ENCODE measurements around the gene ZNF106. TPM values are rescaled to one million over a fixed set of nuclear protein-coding genes. Genes with fewer than 3 reads are reported as not detected.
A peak's percentile ranks its signal among the peaks of the same experiment; 100 is the strongest.

The ZNF106 gene
- total and polyA plus RNA-seq, 12 donors, result 5.8 to 77.7 (median 58.4) TPM

DNA sequence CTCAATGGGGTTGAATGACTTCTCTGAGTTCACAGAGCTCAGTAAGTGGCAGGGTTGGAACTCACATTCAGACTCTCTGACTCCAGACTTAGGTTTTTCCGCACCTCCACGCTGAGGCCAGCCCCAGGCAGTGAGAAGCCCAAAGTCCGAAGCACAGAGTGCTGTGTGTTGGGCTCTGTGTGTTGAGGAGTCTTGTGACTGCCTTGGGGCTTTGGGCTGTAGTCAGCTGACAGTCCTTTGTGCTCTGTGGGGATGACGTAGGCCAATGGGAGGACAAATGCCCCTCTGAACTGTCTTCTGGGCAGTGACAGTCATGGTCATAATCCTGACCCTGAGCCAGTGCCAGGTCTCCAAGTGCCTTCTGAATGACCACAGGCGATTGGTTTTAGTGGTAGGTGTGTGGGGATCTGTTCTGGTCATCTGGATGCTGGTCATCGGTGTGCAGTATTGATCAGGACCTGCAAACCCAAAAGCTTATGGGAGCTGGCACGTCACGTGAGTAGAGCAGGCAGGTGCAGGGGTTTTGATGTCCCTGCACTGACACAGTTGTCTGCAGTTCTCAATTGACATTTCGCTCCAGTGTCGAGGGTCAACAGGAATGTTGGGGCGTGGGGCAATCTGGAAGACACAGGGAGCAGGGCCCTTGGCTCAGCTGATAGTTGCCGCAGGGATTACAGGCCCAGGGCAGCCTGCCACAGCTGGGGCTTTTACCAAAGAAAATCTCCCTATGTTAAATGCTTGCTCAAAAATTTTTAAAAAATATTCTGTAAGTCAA lies 86.3 kb downstream of the ZNF106 start:
- Histone ChIP-seq H3K4me1 (replicated peaks in 1 of 2) (no peaks in the 10 kb centered on the region), H3K27me3 (no peaks in the 10 kb centered on the region), H3K36me3 (replicated peaks in 1 of 2) (no peaks in the 10 kb centered on the region), H3K9me3 (replicated peaks in 1 of 3) (no peaks in the 10 kb centered on the region), H3K4me3 (no peak overlapping the region), H3K27ac (no peak overlapping the region)
- TF ChIP-seq, protein P1, sequence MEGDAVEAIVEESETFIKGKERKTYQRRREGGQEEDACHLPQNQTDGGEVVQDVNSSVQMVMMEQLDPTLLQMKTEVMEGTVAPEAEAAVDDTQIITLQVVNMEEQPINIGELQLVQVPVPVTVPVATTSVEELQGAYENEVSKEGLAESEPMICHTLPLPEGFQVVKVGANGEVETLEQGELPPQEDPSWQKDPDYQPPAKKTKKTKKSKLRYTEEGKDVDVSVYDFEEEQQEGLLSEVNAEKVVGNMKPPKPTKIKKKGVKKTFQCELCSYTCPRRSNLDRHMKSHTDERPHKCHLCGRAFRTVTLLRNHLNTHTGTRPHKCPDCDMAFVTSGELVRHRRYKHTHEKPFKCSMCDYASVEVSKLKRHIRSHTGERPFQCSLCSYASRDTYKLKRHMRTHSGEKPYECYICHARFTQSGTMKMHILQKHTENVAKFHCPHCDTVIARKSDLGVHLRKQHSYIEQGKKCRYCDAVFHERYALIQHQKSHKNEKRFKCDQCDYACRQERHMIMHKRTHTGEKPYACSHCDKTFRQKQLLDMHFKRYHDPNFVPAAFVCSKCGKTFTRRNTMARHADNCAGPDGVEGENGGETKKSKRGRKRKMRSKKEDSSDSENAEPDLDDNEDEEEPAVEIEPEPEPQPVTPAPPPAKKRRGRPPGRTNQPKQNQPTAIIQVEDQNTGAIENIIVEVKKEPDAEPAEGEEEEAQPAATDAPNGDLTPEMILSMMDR (IDR thresholded peaks at IDR 0.05), result no peak
- no peak for TF ChIP-seq POLR2A (IDR thresholded peaks at IDR 0.05)
- 73 to 95% (median 82%) methylated on average over 5 to 12 of the region's 12 CpGs for WGBS, 4 donors
- intact Hi-C loops (cut with DNase I), result no loop called here
- DNase-seq, result peak in 5 of 7 donors; percentile 33 to 60 (median 35)

DNA sequence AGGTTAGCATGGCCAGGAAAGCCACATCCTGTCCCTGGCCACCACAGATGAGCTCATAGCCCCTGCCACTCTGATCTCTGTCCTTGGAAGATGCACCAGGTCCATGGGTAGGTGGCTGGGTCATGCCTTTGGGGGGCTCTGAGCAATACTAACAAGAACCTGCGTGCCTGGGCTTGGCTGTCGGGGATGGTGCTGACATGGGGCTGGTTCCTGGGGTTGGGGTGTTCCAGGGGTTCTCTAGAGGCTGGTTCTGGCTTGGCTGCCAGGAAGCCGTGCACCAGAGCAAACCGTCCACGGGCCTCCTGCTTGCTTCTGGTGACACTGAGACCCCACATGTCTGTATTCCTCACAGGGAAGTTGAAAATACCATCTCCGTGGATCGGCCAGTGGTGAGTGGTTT lies 87.6 kb downstream of the ZNF106 start:
- intact Hi-C loops (cut with DNase I), result no loop called here
- H3K27ac ChIP-seq, result no peak overlapping the region
- no peaks in the 10 kb centered on the region for H3K9me3 ChIP-seq (replicated peaks in 1 of 3)
- peak in 1 of 7 donors; percentile 42 for DNase-seq
- H3K4me1 ChIP-seq (replicated peaks in 1 of 2), result no peaks in the 10 kb centered on the region
- H3K27me3 ChIP-seq, result no peaks in the 10 kb centered on the region
- no peak for TF ChIP-seq POLR2A (IDR thresholded peaks at IDR 0.05)
- TF ChIP-seq, protein P1 (IDR thresholded peaks at IDR 0.05), result no peak
- no peak overlapping the region for H3K4me3 ChIP-seq
- no peaks in the 10 kb centered on the region for H3K36me3 ChIP-seq (replicated peaks in 1 of 2)
- WGBS, 4 donors, result 74 to 96% (median 90%) methylated on average over 4 to 7 of the region's 7 CpGs

DNA sequence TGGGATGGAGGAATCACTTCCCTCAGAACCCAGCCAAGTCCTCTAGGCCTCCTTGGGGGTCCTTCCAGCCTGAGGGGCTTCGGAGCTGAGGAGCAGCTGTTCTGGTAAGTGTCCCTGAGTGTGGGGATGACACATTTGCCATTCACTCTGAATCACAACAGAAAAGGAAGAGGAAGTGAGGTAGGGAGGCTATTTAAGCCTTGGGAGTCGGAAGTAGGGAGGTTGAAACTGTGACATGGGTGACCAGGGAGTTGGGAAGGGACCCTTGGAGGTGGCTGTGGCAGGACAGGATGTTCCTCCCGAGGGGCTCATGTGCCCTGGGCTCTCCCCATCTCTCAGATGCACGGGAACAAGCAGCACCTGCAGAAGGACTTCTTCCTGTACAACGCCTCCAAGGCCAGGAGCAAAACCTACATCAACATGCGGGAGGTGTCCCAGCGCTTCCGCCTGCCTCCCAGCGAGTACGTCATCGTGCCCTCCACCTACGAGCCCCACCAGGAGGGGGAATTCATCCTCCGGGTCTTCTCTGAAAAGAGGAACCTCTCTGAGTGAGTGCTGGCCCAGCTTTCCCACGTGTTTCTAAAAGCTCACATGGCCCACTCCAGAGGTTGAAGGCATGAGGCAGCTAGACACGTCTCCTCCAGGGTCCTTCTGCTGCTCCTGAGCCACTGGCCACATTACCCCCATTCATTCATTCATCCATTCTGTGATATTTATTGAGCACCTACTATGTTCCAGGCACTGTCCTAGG lies 88.3 kb downstream of the ZNF106 start:
- DNase-seq, result peak in 1 of 7 donors; percentile 40
- Histone ChIP-seq H3K27ac (no peak overlapping the region), H3K4me1 (replicated peaks in 1 of 2) (no peaks in the 10 kb centered on the region), H3K27me3 (no peaks in the 10 kb centered on the region), H3K36me3 (replicated peaks in 1 of 2) (no peaks in the 10 kb centered on the region), H3K4me3 (no peak overlapping the region), H3K9me3 (replicated peaks in 1 of 3) (no peaks in the 10 kb centered on the region)
- TF ChIP-seq, protein P1 (IDR thresholded peaks at IDR 0.05), result no peak
- no peak for TF ChIP-seq POLR2A (IDR thresholded peaks at IDR 0.05)
- intact Hi-C loops (cut with DNase I), result no loop called here
- 83 to 95% (median 89%) methylated on average over 14 to 15 of the region's 15 CpGs for WGBS, 4 donors

Data from adrenal gland (tissue), 12 donors.